PC-9 (cell line): ENCODE measurements around the gene CXCR5. TPM values are rescaled to one million over a fixed set of nuclear protein-coding genes. Genes with fewer than 3 reads are reported as not detected.

ENCODE experiments used
- BruUV-seq: library from RNA; stranded (reverse); fragments of 400-500 nt; replicated peaks from 2 replicates; lab custom pipeline; 2021; lab: Mats Ljungman, UMichigan
- CTCF ChIA-PET: fragments of 300-600 bp; sonication (Branson Sonifier 250); formaldehyde crosslinking; loops from one replicate; lab custom pipeline; 2022; ENCODE audit warnings: antibody characterized with exemption; lab: Charles Lee
- POLR2A ChIA-PET: fragments of 300-600 bp; sonication (Branson Sonifier 250); formaldehyde crosslinking; loops from one replicate; lab custom pipeline; 2022; ENCODE audit warnings: antibody characterized with exemption; ENCODE audit not compliant: unreplicated experiment; lab: Charles Lee
- DNase-seq, 2 experiments: peaks; one replicate each; pipeline versions ENCODE4 v3.0.0 to v3.0.0-alpha.2; 2015 to 2022; ENCODE audit warnings: mixed read lengths in 1 of 2
- H2AFZ ChIP-seq: fragments of 200-600 bp; sonication (generic); 2 replicates; pipeline ENCODE4 v1.8.1; 2017; ENCODE audit warnings: antibody characterized with exemption
- H3F3A ChIP-seq: fragments of 200-600 bp; sonication (generic); 2 replicates; pipeline ENCODE4 v1.8.1; 2017; ENCODE audit warnings: antibody characterized with exemption, mild to moderate bottlenecking, low read depth; ENCODE audit not compliant: insufficient read depth
- H3K27ac ChIP-seq: fragments of 200-600 bp; sonication (generic); 2 replicates; pipeline ENCODE4 v1.6.1; 2016; ENCODE audit warnings: mixed run types
- H3K27me3 ChIP-seq: fragments of 200-600 bp; sonication (generic); 2 replicates; pipeline ENCODE4 v1.6.1; 2016; ENCODE audit warnings: low read depth, mixed run types; ENCODE audit not compliant: insufficient read depth
- H3K36me3 ChIP-seq: fragments of 200-600 bp; sonication (generic); 2 replicates; pipeline ENCODE4 v1.6.1; 2016; ENCODE audit warnings: low read depth, mixed run types
- H3K4me1 ChIP-seq: fragments of 200-600 bp; sonication (generic); replicated peaks from 2 replicates; pipeline ENCODE4 v1.6.1; 2016; ENCODE audit warnings: mixed run types; ENCODE audit not compliant: insufficient read depth
- H3K4me2 ChIP-seq: fragments of 200-600 bp; sonication (generic); 2 replicates; pipeline ENCODE4 v1.6.1; 2017; ENCODE audit warnings: mixed run types
- H3K4me3 ChIP-seq: fragments of 200-600 bp; sonication (generic); 2 replicates; pipeline ENCODE4 v1.6.1; 2016; ENCODE audit warnings: mixed run types
- H3K79me2 ChIP-seq: fragments of 200-600 bp; sonication (generic); 2 replicates; pipeline ENCODE4 v1.6.1; 2017; ENCODE audit warnings: low read depth, mixed run types
- H3K9me2 ChIP-seq: fragments of 200-600 bp; sonication (generic); 2 replicates; pipeline ENCODE4 v1.8.1; 2017; ENCODE audit warnings: mild to moderate bottlenecking; ENCODE audit not compliant: insufficient read depth
- H3K9me3 ChIP-seq: fragments of 200-600 bp; sonication (generic); 2 replicates; pipeline ENCODE4 v1.8.1; 2016; ENCODE audit warnings: low read depth; ENCODE audit not compliant: insufficient read depth
- H4K20me1 ChIP-seq: fragments of 200-600 bp; sonication (generic); 2 replicates; pipeline ENCODE4 v1.8.1; 2017; ENCODE audit not compliant: insufficient read depth
- CTCF ChIP-seq: fragments of 200-600 bp; sonication (generic); conservative IDR thresholded peaks from 2 replicates; pipeline ENCODE4 v1.6.1; 2017; ENCODE audit warnings: mixed run types, antibody characterized with exemption, mild to moderate bottlenecking, moderate library complexity
- EZH2 ChIP-seq: fragments of 200-600 bp; sonication (generic); IDR thresholded peaks from 2 replicates; pipeline ENCODE4 v1.8.0; 2017; ENCODE audit warnings: antibody characterized with exemption, low read depth
- intact Hi-C: fragments of 100-400 bp; cut with micrococcal nuclease; formaldehyde crosslinking; loops from one replicate; pipeline ENCODE4 v1.10.0; 2022; ENCODE audit not compliant: unreplicated experiment
- total RNA-seq: library from RNA; stranded (reverse); gene quantifications from 2 replicates; pipeline ENCODE4 v1.2.3, GENCODE V29; 2021

Gene CXCR5
- total RNA-seq, 1 experiment from 2014 or later: not detected

DNA sequence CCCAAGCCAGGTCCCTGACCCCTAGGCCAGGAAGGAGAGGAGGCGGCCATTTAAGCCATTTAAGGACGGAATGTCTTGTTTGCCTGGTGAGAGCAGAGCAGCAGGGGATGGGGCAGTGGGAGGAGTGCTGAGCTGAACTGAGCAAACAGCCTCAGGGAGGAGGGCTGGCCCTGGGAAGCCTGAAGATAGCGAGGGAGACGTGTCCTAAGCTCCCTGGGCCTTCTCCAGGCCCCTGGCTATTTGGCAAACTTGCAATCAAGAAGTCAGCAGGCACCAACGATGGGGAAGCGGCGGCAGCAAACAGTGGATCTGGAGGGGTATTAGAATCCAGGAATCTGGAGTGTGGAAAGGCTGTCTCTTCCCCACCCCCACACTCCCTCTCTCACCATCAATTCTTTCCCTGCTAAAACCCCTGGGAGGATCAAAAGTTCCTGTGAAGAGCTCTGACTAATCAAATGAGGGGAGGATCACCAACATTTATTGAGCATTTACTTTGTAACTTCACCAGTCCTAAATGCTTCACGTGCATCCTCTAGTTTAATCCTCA is 33.2 kb downstream of the CXCR5 start:
- H3K79me2 ChIP-seq: peaks cover 79% of the 10 kb centered on the region
- CTCF ChIA-PET: no interaction called here
- H2AFZ ChIP-seq: no peak overlapping the region
- no peaks in the 10 kb centered on the region for H4K20me1 ChIP-seq
- peaks cover 87% of the 10 kb centered on the region for H3F3A ChIP-seq
- intact Hi-C loops: no loop called here
- no peaks in the 10 kb centered on the region for H3K27me3 ChIP-seq
- no TSS peak for BruUV-seq
- peak overlapping the region; percentile 98 for H3K4me2 ChIP-seq
- TF ChIP-seq EZH2: no peak
- TF ChIP-seq CTCF: no peak
- DNase-seq: peak; percentile 74 to 96
- H3K4me3 ChIP-seq: peak overlapping the region; percentile 54
- H3K36me3 ChIP-seq: no peaks in the 10 kb centered on the region
- H3K9me3 ChIP-seq: no peaks in the 10 kb centered on the region
- H3K9me2 ChIP-seq: no peaks in the 10 kb centered on the region
- H3K27ac ChIP-seq: peak overlapping the region; percentile 96
- H3K4me1 ChIP-seq: peaks cover 84% of the 10 kb centered on the region
- POLR2A ChIA-PET: interaction anchor here (0.6 to 0.7 kb wide), 2 partner anchors 58 to 126 kb away, joined by 3 to 10 read pairs; no protein-coding TSS in a partner anchor

DNA sequence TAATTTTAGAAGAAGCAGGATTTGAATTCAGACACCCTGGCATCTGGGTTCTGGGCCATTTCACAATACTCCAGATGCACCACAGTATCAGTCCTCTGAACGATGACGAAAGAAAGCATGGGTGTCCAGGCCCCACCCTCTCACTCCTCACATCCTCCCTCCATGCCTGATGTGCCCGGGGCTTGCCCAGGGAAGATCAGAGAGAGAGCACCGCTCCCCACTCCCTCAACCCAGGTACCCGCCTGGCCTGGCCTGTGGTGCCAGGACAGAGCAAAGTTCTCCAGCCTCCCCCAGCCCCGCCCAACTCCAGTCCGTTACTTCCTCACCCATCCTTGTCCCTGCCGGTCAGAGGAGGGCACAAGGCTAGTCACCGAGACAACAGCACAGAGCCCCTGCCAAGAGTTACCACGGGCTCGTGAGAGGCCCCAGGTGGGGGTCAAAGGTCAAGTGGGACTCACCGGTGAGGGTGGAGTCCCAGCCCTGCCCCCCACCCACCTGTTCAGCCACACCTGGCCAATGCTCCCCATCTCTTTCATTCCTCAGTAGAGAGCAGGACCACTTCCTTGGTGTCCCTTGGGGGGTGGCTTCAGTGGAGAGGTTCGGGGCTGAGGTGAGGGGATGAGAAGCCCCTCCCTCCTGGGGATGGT is 33.9 kb downstream of the CXCR5 start:
- H3K4me2 ChIP-seq: peak overlapping the region; percentile 98
- H3K27me3 ChIP-seq: no peaks in the 10 kb centered on the region
- CTCF ChIA-PET: no interaction called here
- H3K9me3 ChIP-seq: no peaks in the 10 kb centered on the region
- peaks cover 86% of the 10 kb centered on the region for H3K79me2 ChIP-seq
- H4K20me1 ChIP-seq: no peaks in the 10 kb centered on the region
- H3F3A ChIP-seq: peaks cover 90% of the 10 kb centered on the region
- TF ChIP-seq CTCF (no peak), EZH2 (no peak)
- no peaks in the 10 kb centered on the region for H3K9me2 ChIP-seq
- H3K4me3 ChIP-seq: peak overlapping the region; percentile 54
- intact Hi-C loops: no loop called here
- POLR2A ChIA-PET: interaction anchor here (0.5 kb wide), 1 partner anchor 8 kb away, joined by 5 read pairs; no protein-coding TSS in a partner anchor
- peak overlapping the region; percentile 96 for H3K27ac ChIP-seq
- peak; percentile 57 to 86 for DNase-seq
- BruUV-seq: no TSS peak
- peaks cover 83% of the 10 kb centered on the region for H3K4me1 ChIP-seq
- H2AFZ ChIP-seq: no peak overlapping the region
- H3K36me3 ChIP-seq: no peaks in the 10 kb centered on the region

DNA sequence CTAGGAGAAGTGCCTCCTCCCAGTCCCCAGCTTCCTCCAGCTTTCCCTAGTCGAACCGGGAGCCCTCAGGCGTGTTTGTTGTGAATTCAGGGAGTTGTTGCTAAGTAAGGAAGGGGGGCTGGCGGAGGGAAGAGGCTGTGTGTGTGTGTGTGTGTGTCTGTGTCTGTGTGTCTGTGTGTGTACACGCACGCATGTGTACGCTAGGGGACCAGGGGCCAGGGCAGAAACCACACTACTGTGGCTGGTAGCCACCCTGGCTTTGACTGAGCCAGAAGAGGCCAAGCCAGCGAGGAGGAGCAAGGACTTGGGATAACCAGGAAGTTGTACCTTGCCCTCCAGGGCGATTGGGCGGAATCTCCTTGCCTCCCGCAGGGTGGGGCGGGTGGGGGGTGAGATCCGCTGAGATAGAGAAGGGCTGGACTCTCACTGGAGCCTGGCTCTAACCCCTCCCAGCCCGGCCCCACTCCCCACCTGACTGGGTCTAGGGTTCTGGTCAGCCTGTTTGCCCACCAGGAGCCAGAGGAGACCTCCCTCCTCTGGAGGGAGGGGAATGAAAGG is 34.5 kb downstream of the CXCR5 start:
- H3K4me2 ChIP-seq: peak overlapping the region; percentile 98
- H3K27me3 ChIP-seq: no peaks in the 10 kb centered on the region
- H4K20me1 ChIP-seq: 0 out of 2 replicates have a peak, but pooled peaks cover 6% of the 10 kb centered on the region
- no peaks in the 10 kb centered on the region for H3K9me3 ChIP-seq
- ChIA-PET POLR2A (interaction anchor here (0.5 to 0.6 kb wide), 2 partner anchors 8 to 9 kb away, joined by 5 to 12 read pairs; no protein-coding TSS in a partner anchor), CTCF (no interaction called here)
- TSS peak; percentile 5 for BruUV-seq
- H3K9me2 ChIP-seq: no peaks in the 10 kb centered on the region
- DNase-seq: peak; percentile 79 to 97
- TF ChIP-seq EZH2 (no peak), CTCF (no peak)
- peaks cover 90% of the 10 kb centered on the region for H3F3A ChIP-seq
- H3K36me3 ChIP-seq: no peaks in the 10 kb centered on the region
- intact Hi-C loops: no loop called here
- H3K79me2 ChIP-seq: peaks cover 88% of the 10 kb centered on the region
- H2AFZ ChIP-seq: no peak overlapping the region
- peak overlapping the region; percentile 96 for H3K27ac ChIP-seq
- peaks cover 77% of the 10 kb centered on the region for H3K4me1 ChIP-seq
- peak overlapping the region; percentile 54 for H3K4me3 ChIP-seq
